GM21360 (cell line): ENCODE measurements around the gene TMEM63C.
"Not testable (repeated sequence)": the region's sequence is repeated elsewhere in the genome, so short reads cannot be mapped to it uniquely, and the experiment has no call there.

Experiments used
- ATAC-seq: cut with Tn5 transposase; IDR thresholded peaks from one replicate; pipeline ENCODE4 v1.9.1; 2021; ENCODE audit warnings: mild to moderate bottlenecking, moderate library complexity; ENCODE audit not compliant: unreplicated experiment

The TMEM63C gene

GRCh38 chr14:77153802-77154201 lies 27.8 kb upstream of the TMEM63C start:
- no peak for ATAC-seq

- ATAC-seq: no peak
These were observed 27.2 kb upstream of the TMEM63C start for GRCh38 chr14:77154421-77154820.

- no peak for ATAC-seq
These were observed 26.5 kb upstream of the TMEM63C start for GRCh38 chr14:77155083-77155482.

DNA sequence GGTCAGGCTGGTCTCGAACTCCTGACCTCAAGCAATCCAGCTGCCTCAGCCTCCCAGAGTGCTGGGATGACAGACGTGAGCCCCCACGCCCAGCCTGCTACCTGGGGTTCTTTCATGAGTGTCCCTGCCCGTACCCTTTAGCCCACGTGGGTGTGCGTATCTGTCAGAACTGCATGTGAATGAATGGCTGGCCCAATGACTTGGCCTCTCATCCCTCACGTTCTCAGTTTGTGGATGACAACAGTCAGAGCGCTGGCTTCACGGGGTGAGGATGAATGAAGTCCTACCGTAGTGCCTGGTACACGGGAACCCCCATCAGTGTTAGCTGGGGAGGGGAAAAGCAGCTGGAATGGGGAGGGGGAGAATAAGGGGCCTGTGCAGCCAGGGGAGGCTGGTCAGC lies 23.9 kb upstream of the TMEM63C start:
- no peak for ATAC-seq

DNA sequence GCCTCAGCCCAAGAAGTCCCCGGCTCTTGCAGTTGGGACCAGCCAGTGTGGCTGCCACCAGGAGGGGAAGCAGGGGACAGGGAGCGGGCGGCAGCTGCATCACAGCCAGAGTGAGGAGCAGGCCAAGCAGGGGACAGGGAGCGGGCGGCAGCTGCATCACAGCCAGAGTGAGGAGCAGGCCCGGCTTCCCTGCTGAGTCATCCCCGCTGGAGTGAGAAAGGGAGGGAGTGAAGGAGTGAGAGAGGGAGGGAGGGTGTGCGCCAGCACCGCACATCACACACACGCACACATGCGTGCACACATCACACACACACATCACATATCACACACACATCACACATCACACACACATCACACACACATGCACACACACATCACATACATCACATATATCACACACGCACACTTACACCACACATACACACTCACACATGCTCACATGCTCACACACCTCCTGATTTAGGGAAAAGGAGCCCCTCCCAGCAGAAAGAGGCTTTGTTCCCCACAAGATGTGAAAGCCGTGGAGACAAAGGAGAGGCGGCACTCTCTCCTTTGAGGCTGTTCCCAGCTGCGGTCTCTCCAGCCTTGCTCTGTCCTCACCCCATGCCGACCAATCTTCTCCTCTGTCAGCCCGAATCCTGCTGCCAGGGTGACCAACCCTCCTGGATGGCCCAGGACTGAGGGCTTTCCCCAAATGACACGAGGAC lies 23.3 kb upstream of the TMEM63C start:
- no peak for ATAC-seq

DNA sequence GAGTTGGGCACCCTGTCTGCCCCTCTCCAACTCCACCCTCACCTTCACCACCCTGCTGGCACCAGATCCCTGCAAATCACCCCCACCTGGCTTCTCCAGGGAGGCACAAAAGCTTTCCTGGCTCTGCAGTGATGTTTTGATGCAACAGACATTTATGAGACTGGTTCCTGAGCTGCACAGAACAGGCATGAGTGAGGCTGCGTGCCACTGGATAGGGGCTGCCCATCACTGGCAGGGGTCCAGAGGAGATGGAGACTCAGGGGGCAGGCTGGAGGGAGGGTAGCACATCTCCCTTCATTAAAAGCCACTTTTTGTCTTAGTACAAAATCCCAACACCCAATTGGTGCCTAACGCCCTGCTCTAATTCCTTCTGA lies 22.7 kb upstream of the TMEM63C start:
- ATAC-seq: no peak

- ATAC-seq: no peak
These were observed 20.6 kb upstream of the TMEM63C start for GRCh38 chr14:77161011-77161410.

- ATAC-seq: no peak
These were observed 11.6 kb upstream of the TMEM63C start for GRCh38 chr14:77170045-77170444.

GRCh38 chr14:77172916-77173315 lies 8.7 kb upstream of the TMEM63C start:
- ATAC-seq: no peak

- ATAC-seq: not testable (repeated sequence)
These were observed 7.5 kb upstream of the TMEM63C start for GRCh38 chr14:77173911-77174617.

DNA sequence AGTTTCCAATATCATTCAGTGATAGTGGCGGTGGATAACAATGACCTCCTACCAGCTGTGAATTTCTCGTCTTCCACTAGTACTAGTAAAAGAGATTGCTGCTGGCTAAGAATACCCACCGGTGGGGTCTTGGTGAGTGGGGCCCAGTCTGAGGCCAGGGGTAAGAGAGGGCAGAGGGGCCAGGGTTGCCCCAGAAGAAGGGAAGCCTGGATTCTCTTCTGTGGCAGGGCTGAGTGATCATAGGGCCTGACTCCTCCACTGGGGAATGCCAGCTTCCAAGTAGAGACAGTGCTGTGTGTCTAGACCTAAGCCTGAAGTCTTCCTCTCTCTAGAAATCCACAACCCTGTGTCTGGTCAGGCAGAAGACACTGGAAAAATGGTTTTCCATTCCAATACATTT lies 5.8 kb upstream of the TMEM63C start:
- no peak for ATAC-seq

DNA sequence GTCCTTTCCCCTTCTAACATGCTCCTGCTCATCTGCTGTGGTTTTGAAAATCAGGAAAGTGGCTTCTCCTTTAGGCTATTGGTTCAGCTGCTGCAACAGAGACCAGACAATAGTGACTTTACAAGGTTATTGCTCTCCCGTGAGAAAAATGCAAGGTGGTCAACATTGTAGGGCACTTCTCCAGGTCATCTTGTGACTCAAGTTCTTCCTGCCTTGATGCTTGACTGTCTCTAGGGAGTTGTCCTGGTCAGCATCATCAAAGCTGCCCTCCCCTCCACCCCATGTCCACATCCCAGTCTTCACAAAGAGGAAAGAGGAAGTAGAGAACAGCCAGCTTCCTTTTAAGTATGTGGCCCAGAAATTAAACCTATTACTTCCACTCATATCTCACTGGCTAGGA lies 3.9 kb upstream of the TMEM63C start:
- ATAC-seq: no peak

GRCh38 chr14:77178656-77179055 lies 2.9 kb upstream of the TMEM63C start:
- ATAC-seq: no peak

DNA sequence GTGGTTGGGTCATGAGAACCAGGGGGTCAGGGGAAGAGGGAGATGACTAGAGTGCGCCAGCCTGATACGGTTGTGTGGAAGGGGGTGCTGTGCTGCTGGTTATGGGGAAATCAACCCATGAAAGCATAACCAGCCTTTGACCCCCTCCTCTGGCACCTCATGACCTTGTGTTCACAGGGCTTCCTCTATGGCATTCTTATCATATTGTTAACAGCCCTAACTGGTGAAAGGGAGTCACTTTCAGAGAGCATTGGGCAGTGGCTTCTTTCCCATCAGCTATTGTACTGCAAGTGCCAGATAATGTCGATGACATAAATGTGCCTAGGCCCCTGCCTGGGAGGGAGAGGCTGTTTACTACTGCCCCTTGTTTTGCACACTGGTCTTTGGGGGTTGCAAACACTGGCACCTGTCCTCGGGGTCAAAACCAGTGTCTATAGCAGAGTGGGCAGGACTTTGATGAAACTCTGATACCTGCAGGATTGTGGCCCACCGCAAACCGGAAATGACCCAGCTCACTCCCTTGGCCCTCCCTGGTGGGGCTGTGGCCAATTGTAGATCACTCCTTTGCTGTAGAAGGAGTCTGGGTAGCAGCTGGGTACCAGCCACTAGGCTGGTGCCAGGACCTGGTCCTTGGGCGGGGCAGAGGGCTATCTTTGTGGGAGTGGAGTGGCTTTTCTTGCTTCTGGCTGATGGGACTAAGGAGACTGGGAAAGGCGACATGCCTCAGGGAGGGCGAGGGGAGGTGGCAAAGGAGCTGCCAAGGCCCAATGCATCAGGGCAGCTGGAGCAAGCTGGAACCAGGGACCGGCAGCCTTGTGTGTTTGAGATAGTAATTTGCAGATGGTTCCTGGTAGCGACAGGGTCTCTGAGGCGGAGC lies 634 bp upstream of the TMEM63C start:
- ATAC-seq: no peak

GRCh38 chr14:77183896-77184295 lies 2.3 kb downstream of the TMEM63C start:
- no peak for ATAC-seq

DNA sequence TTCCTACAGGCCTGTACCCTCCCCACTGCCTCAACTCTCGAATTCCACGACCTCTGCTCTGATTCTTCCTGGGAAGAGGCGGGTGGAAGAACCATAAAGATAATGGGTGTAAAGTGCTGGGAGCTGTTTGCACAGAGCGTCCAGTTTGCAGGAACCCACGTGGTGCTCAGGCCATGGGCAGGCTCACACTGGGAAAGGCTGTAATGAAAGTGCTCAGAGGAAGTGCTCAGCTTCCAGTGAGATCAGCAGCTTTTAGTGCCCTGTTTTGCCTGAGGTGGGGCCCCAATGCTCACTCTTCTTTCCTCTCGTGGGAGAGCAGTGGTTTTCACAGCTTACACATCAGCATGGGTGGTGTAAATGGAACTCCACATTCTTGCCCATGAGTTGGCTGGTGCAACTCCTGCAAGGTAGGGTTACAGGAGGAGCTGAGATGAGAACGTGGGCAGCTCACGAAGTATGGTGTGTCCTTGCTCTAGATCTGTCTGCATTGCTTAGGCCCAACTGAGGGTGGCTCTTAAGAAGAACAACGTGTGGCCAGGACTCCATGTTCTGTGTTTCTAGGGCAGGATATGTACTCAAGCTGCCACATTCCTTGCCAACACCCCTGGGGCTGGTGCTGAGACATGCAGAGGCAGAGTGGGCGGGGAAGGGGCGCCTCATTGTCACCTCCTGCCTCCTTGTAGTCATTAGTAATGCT lies 2.9 kb downstream of the TMEM63C start:
- ATAC-seq: no peak

- ATAC-seq: no peak
These were observed 3.5 kb downstream of the TMEM63C start for GRCh38 chr14:77185093-77185465.

GRCh38 chr14:77186911-77187648 lies 5.5 kb downstream of the TMEM63C start:
- no peak for ATAC-seq

DNA sequence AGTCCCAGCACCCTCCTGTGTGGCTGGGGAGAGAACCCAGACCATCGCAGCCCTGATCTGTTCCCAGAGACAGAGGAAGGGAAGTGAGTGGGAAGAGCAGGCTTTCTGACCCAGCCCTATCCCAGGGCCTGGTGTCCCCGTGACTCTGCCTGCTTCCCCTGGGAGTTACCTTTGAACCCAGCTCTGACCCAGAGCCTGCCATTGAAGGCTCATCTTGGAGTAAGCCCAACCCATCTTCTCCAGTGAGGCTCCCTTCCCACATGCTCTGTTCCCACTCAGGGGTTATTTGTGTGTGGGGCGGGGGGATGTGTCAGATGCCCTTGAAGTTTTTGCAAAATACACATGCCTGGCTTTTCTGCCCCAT lies 6.0 kb downstream of the TMEM63C start:
- ATAC-seq: no peak

GRCh38 chr14:77189479-77189878 lies 7.9 kb downstream of the TMEM63C start:
- no peak for ATAC-seq

DNA sequence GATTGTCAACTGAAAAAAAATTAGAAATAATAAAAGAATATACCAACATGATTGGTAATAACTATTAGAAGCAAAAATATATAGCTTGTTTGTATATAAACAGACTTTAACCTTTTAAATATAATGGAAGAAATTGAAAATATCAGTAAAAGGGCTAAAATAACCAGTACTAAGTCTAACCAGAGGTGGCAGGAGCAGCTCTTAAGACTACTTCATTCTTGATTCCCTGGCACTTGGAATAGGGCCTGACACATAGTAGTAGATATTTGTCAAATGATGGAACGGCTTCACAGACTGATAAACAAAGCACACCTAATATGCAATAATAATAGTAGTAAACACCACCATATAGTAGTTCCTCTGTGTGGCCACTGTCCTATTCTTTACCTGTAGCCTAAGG lies 9.4 kb downstream of the TMEM63C start:
- no peak for ATAC-seq
